Measurements from ENCODE around the gene RASGRF2.

DNA sequence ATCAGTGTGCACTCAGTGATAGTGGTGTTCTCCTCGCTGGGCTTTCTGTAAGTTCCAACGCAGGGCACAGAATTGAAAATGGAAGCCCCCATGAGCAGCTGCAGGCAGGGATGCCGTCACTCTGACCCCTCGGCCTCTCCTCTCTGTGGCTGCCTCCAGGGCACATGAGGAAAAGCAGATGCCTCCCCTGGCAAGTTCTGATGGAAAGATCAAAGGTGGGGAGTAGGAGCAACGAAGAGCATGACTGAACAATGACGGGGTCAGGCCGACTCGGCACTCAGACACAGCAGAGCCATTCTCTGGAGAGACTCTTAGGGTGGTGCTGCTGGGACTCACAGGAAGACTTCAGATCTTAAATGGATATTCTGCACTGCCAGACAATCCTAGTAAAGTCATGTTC, 207.4 kb downstream of the RASGRF2 start:
- TF ChIP-seq, protein P1, sequence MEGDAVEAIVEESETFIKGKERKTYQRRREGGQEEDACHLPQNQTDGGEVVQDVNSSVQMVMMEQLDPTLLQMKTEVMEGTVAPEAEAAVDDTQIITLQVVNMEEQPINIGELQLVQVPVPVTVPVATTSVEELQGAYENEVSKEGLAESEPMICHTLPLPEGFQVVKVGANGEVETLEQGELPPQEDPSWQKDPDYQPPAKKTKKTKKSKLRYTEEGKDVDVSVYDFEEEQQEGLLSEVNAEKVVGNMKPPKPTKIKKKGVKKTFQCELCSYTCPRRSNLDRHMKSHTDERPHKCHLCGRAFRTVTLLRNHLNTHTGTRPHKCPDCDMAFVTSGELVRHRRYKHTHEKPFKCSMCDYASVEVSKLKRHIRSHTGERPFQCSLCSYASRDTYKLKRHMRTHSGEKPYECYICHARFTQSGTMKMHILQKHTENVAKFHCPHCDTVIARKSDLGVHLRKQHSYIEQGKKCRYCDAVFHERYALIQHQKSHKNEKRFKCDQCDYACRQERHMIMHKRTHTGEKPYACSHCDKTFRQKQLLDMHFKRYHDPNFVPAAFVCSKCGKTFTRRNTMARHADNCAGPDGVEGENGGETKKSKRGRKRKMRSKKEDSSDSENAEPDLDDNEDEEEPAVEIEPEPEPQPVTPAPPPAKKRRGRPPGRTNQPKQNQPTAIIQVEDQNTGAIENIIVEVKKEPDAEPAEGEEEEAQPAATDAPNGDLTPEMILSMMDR (conservative IDR thresholded peaks at IDR 0.05; ENCODE audit: low read length) = no peak
- TF ChIP-seq EZH2phosphoT487 (IDR thresholded peaks at IDR 0.05; ENCODE audit: borderline replicate concordance, low read depth, low read length) = no peak
